ENCODE results near the gene PEAR1.
"Not testable (repeated sequence)": the region's sequence is repeated elsewhere in the genome, so short reads cannot be mapped to it uniquely, and the experiment has no call there.

Gene PEAR1

DNA sequence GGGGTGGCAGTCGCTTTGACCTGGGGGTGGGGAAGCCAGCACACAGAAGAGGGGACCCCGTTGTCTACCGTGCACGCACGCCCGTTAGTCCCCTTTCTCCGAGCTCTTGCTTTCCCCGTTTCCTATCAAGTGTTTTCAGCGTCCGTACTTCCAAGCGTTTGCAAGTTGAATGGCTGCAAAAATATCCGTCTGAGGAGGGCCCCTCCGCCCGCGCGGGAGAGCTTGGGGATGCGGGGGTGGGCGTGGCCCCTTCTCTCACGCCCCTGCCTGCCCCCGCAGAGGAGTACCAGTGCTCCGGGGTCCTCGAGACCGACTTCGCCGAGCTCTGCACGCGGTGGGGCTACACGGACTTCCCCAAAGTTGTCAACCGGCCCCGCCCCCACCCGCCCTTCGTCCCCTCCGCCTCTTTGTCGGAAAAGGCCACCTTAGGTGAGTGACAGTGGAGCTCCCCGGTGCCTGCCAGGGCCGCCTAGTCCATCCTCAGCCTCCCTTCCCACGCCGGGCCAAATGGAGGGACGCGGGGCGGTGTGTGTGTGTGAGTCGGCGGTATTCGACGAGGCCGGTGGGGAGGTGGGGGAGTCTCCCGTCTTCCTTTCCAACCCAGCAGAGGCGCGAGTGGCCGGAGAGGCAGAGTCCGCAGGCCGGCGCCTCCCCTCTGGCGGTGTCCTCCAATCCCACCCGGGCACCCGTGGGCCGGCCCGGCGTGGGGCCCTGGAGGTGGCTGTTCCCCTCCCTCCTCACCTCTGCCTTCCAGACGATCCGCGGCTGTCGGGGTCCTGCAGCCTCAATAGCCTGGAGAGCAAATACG, 30.4 kb downstream of the PEAR1 start:
- no peak for DNase-seq

DNA sequence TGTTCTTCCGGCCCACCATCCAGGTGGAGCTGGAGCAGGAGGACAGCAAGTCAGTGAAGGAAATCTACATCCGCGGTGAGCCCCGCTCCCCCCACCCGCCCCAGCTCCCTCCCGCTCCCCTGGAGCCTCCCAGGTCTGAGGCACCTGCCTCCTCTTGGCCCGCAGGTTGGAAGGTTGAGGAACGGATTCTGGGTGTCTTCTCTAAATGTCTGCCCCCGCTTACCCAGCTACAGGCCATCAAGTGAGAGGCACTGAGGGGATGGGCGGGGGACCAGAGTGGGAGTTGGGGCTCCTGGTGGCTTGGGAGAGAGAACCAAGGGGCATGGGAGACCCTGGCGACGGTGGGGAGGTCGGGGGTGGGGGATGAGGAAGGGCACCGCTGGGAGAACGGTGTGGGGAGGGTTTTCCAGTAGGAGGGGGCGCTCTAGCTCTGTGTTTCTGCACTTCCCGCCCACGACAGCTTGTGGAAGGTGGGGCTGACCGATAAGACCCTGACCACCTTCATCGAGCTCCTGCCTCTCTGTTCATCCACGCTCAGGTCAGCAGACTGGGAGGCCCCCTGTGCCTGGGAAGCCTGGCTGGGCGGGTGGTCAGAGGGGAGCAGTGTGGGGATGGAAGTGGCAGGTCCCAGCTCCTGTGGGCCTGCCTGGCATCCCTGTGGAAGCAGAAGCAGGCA, 31.1 kb downstream of the PEAR1 start:
- DNase-seq, result no peak

DNA sequence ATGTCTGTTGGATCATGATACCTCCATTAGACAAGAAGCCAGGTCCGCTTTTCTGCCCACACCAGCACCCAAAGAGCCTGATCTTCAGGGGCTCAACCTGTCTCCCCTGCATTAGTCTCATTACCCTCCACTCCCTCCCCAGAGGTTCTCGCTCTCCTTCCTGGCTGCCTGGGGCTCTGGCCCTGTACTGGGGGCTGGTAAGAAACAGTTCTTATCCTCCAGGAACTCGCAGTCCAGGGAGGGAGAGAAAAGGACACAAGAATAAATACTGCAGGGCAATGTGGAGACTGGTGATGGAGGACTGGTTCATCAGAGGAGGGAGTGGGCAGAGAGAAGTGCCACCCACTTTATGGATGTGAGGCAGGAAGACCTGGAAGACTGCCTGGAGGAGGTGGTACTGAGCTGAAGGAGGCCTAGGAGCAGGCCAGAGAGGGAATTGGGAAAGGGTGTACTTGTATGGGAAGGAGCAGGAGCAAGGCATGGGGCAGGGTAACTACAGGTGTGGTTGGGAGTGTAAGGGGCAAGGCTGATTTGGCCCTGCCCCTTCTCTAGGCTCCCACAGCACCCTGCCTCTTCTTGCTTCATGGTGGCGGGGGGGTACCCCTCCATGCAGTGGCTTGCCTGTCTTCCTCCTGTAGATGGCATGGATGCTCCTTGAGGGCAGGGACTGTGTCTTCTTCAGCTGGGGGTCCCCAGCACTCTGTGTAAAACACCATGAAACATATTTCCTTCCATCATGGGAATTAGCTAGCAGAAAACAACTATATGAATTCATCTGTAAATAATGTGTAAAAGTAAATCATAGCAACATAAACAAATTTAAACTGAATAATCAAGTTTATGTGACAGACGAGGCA, 31.9 kb downstream of the PEAR1 start:
- DNase-seq, result no peak

DNA sequence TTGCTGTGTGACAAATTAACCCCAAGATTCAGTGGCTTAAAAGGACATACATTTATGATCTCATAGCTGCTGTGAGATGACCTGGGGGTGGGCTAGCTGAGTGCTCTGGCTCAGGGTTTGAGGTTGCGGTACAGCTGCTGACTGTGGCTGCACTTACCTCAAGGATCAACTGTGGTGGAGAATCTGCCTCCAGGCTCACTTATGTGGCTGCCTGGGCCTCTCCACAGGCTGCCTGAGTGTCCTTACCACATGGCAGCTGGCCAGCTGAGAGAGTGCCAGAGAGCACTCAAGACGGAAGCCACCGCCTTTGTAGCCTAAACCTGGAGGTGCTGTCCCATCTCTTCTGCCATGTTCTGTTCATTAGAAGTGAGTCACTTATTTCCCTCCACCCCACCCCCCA, 32.7 kb downstream of the PEAR1 start:
- peak; percentile 68 for DNase-seq

DNA sequence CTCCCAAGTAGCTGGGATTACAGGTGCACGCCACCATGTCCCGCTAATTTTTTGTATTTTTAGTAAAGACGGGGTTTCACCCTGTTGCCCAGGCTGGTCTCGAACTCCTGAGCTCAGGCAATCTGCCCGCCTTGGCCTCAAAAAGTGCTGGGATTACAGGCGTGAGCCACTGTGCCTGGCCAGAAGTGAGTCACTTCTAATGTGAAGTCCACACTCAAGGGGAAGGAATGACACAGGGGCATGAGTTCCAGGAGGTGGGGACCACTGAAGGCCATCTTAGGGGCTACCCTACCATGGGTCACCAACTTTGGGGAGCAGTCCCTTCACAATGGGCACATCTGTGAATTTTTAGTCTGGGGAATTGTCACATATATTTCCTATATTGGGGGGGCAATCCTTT, 33.2 kb downstream of the PEAR1 start:
- not testable (repeated sequence) for DNase-seq

DNA sequence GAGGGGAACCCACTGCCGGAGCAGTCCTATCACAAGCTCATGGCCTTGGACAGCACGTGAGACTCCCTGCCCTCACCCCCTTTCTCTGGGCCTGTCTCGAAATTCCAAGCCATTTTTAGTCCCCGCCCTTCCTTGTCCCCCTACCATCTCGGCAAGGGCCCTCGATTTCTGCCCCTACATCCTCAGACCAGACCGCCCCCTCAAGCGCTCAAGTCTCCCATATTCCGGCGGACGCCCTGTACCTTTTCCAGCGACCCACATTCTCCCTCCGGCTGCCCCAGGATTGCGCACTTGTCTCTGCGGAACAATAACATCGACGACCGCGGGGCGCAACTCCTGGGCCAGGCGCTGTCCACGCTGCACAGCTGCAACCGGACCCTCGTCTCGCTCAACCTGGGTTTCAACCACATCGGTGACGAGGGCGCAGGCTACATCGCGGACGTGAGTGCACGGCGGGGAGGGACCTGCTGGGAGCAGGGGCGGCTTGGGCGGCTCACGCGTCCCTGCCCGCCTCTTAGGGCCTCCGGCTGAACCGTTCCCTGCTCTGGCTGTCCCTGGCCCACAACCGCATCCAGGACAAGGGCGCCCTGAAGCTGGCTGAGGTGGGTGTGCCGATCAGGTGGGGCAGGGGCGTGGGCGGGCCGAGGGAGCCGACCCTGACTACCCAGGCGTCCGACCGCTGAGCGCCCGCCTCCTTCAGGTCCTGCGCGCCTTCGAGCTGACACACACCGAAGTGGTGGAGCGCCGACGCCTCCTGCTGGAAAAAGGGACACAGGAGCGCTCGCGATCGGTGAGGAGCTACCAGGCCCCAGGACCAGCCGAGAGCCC, 33.9 kb downstream of the PEAR1 start:
- peak; percentile 74 for DNase-seq

DNA sequence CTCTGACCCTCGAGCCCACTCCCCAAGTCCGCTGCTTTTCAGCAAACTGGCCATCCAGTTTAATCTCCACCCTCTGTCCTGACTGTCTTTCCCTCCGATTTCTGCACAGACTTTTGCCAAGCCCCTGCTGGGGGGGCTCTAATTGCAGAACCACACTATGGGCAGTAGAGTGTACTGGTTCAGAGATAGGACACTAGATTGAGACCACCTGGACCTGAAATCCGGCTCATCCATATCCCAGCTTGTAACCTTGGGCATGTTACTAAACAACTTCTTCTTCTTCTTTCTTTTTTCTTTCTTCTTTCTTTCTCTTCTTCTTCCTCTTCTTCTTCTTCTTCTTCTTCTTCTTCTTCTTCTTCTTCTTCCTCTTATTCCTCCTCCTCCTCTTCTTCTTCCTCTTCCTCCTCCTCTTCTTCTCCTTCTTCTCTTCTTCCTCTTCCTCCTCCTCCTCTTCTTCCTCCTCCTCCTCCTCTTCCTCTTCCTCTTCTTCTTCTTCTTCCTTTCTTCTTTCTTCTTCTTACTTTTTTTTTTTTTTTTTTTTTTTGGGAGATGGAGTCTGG, 34.6 kb downstream of the PEAR1 start:
- DNase-seq, result no peak

DNA sequence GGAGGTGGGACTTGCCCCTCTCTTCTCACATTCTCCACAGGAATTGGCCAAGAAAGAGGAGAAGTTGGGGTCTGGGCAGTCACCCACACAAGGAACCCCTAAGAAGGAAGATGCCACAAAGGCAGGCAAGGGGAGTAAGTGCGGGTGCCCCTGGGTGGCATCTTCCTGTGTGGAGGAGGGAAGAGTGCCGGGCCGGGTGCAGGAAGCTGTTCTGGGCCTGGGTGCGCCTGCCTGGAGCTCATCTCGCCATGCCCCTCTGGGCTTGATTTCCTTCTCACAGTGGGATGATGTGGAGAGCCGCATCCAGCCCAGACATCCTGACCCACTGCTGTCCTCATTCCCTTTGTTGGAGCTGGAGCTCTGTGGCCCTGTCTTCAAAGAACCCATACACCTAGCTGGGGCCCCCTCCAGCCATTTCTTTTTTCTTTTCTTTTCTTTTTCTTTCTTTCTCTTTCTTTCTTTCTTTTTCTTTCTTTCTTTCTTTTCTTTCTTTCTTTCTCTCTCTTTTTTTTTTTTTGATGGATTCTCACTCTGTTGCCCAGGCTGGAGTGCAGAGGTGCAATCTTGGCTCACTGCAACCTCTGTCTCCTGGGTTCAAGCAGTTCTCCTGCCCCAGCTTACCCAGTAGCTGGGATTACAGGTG, 36.2 kb downstream of the PEAR1 start:
- no peak for DNase-seq

DNA sequence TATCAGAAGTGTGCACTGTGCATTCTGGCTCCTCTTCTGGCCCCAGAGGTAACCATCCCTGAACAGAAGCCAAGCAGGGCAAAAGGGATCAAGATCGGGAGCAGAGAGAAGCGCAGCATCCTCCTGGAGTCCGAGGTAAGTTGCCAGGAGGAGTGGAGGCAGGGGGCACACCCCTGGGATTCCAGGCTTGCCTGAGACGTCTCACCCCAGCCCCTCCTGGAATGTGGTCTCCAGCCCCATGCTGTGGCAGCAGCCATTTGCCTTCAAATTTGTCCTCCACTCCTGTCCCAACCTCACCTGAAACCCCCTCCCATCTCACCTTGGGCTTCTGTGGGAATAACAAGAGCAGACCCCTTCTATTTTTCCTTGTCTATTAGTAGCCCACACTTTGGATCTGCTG, 37.0 kb downstream of the PEAR1 start:
- no peak for DNase-seq

DNA sequence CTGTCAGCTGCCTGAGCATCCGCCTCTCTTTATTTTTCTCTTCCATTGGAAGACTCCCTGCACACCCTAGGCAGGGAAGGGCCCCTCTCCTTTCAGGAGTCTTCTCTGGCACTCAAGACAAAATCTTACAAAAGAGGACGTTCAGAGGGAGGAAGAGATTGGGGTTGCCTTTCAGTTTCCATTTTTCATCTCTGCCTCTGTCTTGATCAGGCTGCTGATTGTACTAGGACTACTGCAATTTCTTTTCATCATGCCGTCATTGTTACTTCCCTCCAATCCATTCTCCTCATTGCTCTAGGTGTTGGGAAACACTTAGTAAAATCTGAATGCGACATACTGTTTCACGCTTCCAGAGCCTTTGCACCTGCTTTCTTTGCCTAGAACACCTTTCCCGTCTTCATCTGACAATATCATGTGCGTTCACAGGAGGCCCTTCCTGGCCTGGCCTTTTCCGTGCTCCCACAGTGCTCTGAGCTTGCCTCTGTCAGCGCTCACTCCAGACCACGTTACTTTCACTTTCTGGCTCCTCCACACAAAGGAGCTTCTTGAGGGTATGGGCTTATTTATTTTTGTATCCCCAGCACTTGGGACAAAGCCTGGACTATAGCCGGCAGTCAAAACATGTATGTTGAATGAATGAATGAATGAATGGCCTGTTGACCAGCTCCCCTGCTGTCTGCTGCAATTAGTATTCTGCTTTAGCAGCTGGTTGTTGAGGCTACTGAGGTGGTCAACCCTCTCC, 37.9 kb downstream of the PEAR1 start:
- no peak for DNase-seq

DNA sequence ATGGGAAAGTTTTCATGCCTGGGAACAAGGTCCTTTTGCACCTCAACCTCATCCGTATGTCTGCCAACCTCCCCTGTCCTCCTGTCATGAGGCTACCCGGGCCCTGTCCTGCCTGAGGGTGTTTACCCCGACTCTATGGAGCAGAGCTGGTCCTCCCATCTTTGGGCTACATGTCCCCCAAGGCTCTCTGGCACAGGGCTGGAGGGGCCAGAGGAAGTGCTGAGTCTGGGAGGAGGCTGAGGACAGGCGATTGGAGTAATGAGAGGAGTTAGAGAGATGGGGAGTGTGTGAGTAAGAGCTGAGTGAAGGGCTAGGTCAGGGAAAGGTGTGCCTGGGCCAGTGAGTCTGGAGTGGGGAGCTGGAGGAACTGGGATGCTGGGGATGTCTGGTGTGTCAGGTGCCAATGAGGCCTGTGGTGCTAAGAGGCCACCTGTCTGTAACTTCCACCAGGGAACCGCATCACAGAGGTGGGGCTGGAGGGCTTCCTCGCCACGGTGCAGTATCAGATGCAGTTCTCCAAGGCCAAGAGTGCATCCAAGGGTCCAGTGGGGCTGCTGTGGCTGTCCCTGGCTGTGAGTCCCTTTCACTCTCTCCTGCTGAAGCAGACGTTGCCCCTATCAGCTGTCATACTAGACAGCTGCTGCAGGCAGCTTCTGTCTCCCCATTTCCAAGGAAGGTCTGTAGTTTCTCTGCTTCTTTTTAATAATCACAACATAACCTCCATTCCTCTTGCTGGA, 38.6 kb downstream of the PEAR1 start:
- DNase-seq, result no peak

DNA sequence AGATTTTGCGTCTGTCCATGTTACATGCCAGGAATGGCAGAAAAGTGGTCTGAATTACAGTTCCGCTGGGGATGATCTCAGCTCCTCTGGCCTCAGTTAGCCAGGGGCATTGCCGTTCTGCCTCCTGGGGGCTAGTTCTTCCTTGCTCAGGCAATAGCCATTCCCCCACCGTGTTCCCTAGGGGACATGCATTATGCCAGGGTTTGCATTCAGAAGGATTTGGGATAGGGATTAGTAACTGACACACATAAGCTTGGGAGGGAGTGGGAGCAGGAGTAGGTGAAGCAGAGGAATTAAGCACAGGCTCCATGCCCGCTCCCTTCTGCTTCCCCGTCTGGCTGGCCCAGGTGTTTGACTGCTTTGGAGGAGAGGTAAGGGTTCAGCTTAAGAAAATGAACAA, 39.6 kb downstream of the PEAR1 start:
- no peak for DNase-seq

DNA sequence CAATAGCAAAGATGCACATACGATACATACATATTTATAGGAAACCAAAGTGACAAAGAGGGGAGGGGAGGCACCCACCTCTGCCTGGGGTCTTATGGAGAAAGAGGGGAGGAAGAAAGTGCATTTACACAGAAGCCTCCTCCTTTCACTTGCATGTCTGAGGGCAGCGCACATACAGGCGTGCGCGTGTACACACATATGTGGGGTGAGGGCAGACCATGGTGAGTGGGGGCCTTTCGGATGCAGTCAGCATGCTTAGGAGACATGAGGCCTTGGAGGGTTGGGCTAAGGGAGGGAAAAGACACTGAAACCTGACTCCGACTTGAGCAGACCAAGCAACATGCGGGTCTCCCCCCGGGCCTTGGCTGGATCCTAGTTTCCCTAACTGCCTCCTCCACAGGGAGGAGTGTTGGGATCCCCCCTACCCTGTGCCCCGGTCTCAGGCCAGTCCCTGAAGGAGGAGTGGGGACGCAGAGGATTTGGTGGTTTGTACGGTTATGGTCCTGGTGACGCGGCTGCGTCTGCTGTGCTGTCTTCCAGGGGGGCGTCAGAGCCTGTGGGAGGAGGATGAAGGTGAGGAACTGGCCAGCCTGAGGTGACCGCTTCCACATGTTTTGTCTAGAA, 42.1 kb downstream of the PEAR1 start:
- DNase-seq, result no peak

DNA sequence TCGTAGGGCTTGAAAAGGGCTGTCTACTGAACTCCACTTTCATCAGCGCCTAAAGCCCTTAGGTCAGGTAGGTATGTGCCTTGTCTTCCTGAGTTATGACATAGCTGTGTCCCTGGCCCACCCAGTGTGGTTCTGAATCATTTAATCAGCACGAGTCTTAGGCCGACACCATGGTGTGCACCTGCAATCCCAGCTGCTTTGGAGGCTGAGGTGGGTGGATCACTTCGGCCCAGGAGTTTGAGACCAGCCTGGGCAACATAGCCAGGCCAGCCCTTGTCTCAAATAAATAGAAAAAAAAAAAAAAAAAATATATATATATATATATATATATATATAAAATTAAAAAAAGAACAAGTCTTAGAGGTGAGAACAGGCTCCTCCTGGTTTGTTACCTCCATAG, 42.7 kb downstream of the PEAR1 start:
- no peak for DNase-seq

DNA sequence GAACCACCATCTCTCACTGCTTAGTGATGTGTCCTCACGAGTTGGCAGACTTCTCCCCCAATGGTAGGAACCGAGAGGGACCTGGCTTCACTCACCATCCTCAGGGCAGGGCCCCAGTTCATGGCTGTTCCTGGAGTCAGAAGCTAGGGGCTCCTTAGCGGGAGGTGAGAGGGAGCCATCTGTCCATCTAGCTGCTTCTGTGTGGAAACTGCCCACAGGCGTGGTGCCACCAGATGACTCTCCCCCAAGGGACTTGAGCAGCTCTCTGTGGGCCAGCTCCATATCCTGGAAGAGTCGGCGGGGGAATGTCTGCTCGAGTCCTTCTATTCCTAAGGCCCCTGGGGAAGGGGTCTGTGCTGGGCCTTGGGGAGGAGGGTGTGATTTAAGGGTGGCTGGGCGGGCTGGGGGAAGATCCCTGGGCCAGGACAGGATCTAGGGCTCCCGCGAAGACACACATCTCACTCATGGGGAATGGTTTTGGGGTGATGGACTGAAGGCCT, 43.3 kb downstream of the PEAR1 start:
- DNase-seq, result no peak

DNA sequence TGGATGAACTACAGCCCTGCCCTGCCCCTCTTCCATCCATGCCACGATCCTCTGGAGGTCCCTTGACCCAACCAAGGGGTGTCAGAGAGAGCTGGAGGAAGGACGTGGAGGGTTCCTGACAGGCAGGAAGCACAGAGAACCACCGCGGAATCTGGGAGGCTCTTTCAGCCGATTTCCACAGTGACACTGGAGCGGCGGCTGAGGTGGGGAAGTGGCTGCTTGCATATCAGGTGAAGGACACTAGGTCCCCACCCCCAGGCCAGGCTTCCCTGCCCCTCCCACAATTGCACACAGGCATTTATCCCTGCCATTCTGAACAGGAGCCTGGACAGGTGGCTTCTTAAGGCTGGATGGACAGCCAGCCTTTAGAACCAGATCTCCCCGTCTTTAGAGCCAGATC, 44.4 kb downstream of the PEAR1 start:
- no peak for DNase-seq

DNA sequence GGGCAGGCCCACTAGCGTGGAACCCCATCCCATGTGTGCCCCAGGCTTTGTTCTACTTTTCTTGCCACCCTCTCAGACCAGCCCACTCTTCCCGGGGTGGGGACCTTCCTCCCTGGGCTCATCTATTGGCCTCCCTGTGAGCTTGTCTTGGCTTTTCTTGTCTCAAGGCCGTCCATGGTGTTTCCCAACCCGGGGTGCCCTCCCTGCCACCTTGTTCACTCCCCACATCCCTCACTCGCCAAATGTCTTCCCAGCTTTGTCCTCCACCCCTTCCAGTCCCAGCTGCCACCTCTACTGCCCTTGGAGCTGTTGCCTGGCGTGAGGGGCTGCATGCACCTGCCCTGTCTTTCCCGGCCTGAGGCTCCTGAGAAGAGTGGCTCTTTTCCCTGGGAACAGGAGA, 45.3 kb downstream of the PEAR1 start:
- no peak for DNase-seq

DNA sequence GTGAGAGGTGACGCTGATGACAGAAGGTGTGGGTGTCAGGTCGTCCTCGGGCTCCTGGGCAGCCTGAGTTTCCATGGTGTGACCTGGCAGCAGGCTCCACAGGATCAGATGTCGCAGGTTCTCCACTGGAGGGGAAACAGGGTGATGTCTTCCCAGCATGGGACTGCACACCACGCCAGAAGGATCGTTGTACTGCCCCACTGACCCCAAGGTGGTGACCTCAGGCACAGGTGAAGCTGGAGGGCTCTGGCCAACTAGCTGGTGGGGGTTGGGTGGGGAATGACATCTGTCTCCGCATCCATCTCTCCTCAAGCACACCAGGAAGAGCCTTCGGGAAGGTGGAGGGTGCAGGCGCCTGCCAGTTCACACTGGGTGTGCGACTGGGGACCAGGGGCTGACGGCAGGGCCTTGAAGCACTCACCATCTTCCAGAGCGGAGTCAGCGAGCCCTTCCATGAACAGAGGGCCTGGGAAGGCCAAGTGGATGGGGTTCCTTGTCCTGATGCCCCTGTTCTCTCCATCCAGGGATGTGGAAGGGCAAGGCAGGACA, 46.3 kb downstream of the PEAR1 start:
- DNase-seq, result no peak

DNA sequence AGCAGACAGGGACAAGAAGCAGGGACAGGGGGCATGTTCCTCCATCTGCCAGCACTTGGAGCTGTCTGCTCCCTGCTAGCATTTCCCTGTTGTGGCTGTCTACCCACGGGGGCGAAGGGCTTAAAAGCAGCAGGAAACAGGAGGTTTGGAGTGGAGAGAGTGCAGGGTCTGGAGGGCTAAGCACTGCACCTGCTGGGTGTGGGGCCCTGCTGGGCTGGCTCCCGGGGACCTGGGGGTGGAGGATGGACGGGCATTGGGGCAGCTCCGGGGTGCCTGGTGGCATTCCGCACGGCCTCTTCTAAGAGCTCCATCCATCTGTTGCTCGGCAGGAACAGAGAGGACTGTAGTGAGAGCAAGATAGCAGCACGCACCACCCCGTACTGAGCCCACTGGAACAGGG, 48.2 kb downstream of the PEAR1 start:
- no peak for DNase-seq

Data from NCI-H1436 (cell line).